SW480 (cell line): ENCODE measurements around the gene LMX1B.

Experiments
- DNase-seq: peaks from one replicate; pipeline ENCODE4 v3.0.0-alpha.2; 2016; ENCODE audit warnings: low spot score

The LMX1B gene

DNA sequence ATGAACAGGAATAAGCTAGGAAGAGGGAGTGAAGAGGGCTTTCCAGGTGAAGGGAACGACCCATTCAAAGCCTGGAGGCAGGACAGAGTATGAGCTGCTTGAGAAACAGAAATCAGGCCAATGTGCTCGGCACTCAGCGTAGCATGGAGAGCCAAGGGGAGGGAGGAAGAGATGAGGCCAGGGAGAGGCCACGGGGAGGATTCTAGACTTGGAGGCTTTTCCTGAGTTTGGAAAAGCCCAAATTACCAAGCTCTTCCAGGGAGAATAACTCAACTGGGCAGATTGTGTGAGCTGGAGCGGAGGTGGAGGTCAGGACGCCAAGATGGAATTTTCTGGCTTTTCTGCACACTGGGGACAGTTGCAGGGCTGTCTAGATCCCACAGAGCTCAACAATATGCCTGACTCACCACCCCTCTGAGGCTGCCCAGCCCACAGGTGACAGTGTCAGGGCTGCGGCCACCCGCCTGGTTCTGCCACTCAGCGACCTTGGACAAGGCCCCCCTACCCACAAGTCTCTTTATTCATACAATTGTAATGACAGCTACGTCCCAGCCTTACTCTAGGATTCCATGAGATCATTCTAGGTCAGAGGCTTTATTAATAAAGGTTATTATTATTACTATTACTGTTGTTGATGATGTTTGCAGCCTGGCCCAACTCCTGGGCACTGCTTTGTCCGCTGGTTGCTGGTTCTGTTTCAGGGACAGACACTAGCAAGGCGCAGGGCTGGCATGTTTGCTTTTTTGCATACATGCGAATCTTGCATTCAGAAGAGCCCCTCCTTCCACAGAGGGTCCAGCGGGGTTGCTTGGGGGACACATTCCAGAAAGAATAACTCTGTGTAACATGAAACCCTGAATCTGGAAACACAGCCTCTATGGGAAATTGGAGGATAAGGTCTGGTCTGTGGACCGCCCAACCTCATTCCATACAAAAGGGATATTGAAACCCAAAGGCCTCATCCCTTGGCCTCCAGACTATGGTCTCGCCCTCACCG lies 9.4 kb upstream of the LMX1B start:
- no peak for DNase-seq

DNA sequence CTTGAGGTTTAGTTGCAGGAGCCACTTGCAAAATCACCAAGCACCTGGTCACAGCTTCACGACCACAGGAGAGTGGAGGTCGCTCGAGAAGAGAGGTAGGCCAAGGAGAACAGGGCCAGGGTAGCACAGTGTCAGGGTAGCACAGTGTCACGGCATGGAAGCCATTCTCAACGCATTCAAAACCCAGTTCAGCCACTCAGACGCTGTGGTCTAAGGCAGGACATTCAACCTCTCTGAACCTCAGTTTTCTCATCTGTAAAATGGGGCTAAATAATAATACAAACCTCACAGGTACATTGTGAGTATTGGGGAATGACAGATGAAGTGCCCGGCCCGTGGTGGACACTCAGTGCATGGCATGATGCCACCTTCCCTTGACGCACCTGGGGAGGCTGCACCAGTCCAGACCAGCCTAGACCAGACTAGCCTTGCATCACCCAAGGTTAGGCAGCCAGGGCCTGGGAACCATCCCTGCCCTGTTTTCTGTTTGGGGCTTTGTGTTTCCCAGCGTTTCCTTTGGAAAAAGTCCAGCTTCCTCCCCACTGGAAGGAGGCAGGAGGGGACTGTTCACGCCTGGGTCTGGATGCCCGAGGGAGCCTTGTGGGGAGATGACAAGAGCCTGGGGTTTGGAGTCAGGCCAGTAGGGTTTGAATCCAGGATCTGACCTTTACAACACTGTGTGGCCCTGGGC lies 7.8 kb upstream of the LMX1B start:
- DNase-seq: no peak

DNA sequence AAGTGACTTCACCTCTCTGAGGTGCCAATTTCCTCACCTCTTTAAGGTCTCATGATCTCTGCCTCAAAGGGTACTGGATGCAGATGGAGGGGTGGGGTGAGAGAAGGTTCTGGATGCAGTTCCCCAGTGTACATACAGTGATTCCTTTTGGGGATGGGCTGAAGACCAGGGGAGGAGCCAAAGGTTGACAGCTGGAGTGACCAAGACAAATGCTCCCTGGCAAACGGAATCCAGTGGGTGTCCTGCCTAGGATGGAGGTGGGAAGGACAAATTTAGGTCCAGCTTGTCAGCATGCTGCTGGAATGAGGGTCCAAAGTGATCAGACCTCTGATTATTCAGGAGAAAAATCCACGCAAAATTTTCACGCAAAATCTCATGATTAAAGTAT lies 7.3 kb upstream of the LMX1B start:
- no peak for DNase-seq

DNA sequence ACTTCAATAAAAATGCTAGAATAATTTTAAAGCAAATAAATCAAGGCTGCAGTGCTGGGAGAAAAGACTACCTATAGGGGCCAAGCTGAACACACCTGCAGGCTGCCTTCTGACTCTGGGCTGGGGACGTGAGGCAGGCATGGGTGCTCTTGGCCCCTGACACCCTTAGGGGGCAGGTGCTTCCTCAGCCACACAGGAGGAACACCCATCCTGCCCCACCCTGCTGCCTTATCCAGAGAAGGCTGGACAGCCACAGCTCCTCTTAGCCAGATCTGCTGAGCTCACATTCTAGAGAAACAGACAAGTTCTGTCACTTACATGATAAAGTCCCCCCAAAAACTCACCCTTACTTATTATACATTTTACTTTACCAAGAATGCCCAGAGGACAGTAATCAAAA lies 6.6 kb upstream of the LMX1B start:
- DNase-seq: no peak

DNA sequence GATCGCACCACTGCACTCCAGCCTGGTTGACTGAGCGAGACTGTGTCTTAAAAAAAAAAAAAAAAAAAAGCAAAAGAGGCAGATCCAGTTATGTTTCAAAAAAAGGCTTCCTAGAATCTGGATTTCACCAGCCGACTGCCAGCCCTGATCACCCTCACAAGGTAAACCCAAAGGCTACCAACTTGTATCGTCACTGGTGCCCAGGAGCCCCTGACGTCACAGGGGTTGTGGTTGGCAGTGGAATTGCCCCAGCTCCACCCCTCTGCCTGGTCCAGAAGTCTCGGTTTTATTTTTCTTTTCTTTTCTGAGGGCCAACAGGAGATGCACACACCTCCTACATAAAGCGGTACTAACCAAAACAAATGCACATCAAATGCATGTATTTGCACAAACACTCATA lies 6.0 kb upstream of the LMX1B start:
- DNase-seq: peak; percentile 33

DNA sequence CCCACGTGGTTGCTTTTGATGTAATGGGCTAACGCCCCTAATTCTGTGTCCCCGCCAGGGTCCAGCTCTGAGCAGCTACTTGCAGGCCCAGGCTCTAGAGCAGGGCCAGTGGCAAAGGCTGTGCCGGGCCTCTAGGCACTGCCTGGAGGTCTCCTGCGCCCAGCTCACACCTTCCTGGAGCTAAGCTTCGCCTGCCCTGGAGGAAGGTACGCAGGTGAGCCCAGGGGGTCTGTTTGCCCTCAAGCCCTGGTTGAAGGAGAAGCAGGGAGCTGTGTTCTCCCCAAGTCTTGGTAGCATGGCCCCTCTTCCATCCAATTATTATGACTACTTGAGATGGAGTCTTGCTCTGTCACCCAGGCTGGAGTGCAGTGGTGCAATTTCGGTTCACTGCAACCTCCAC lies 5.2 kb upstream of the LMX1B start:
- DNase-seq: no peak

DNA sequence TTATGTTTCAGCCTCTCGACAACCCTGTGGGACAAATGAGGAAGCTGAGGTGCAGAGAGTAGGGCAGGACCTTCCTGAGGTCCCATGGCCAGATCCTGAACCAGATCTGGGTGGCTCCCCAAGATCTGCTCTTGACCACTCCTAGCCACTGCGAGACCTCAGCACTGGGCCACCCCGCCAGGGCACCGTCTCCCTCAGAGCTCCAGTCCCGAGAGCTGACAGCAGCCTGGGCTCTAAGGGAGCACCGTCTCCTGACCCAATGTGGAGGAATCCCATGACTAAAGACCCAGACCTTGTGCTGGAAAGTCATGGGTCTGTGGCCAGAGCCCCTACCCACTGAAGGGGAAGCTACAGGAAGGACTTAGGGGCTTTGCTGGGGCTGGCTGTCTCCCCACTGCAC lies 4.5 kb upstream of the LMX1B start:
- no peak for DNase-seq

DNA sequence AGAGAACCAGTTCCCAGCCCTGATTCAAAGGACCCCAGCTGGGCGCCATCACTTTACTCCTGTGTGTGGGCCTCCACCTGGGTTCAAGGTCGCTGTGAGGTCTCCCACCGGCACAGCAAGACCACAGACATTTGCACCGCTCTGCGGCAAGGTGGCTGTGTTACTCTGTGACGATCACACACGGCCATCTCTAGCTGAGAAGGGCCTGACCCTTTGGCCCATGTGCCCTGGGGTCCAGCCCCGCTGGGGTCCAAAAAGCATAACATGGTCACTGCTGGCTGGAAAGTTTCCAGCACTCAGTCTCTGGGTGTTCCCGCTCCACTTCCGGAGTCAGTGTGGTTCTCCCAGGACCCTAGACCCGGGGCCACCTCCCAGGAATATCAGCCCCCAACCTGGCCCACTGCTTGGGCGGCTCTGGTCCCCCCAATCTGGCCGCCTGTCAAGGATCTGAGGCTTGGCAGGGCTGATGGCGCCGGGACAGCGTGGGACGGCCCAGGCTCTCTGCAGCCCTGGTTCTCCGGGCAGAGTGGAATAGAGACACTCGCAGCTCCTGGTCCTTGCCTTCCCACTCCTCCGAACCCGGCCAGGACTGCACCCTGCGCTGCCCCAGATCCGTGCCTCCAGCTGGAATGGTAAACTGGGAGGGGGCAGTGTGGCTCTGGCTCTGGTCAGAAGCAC lies 3.9 kb upstream of the LMX1B start:
- no peak for DNase-seq

DNA sequence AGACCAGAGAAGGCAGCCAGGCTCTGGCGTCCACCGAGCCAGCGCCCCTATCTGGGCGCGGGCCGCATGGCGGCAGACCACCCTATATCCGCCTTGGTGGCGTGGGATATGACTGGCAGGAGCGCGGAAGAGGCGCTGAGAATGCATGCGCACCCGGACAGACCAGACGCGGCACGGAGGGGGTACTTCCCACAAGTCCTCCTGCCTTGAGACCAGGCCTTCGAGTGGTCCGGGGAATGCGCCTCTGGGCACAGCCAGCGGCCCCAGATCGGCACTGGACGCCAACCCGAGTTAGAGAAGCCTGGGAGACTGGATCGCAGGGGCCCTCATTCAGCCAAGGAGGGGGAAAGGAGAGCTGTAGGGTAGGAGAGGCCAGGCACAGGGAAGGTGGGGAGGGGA lies 2.5 kb upstream of the LMX1B start:
- DNase-seq: no peak

DNA sequence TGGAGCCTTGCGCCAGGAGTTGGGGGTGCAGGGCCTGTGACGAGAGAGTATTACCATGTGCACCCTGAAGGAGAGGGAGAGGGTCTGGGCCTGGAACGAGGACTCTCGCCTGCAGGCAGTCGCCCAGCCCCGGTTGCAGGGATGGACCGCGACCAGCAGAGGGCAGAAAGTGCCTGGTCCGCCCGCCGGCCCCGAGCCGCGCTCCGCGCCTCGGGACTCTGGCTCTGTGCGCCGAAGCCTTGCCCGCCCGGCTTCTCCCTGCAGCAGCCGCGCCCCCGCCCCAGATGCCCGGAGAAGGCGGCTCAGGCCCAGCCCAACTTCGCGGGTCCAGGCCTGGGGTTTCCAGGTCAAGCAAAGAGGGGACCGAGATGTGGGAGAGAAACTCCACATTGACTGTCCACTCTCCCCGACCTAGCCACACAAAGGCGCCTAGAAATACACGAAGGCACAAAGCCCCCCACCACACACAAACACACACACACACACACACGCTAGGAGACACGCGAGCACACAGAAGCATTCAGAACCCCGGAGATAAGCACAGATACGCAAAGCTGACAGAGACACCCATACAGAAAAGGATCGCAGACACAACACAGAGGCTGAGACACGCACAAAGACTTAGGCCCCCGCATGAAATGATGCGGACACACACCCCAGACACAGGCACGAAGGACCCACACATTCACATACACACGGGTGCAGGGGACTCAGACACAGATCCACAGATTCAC lies 2.0 kb upstream of the LMX1B start:
- peak; percentile 61 for DNase-seq

DNA sequence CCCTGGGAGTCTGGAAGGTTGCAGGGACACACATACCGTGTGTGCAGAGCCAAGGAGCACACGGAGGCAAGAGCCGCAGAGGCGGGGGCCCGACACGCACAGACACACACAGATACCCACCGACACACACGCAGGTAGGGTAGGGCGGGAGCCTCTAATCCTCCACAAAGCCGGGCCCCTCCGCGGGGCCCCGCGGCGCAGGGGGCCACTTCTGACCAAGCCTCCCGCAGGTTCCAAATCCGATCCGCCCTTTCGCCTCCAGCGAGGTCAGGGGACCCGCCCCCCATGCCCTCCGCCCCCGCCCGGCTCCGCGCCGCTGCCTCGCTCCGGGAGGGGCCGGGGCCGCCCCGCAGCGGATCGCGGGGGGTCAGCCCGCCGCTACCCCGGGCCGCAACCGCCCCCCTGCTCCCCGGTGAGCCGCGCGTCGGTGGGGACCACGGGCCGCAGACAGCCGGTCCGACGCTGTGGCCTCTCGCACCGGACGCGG lies 1.4 kb upstream of the LMX1B start:
- peak; percentile 36 for DNase-seq

DNA sequence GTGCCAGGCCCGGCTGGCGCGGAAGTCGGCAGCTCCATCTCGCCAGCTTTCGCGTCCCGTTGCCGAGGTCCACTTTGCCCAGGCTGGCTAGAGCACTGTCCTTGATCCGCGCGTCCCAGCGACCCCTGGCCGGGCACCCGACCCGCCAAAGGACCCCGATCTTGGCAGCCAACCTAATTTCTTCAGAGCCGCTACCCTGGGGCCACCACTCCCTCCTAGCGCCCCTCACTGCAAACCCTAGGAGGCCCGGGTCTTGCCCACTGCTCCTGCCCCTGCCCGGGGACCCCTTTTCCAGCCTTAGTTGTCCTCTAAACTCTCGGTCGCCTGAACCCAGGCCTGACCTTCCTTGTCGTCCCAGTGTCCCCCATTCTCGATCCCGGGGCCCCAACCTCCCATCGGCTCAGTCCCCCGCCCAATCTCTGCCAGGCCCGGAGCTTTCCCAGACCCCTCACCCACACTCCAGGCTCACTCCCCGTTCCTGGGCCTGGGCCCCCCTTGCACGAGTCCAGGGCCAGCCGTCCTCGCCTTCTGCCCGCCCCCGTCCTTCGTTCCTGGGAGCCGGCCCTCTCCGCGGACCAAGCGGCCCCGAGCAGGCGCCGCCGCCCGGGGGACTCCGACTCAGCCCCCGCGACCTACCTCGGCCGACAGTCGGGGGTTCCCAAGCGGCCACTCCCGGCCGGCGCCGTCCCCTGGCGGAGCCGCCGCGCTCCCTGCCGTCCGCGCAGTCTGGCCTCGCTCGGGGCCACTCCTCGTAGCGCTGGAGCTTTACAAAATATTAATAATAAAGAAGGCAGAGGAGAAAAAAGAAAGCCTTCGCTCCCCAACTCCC lies 701 bp upstream of the LMX1B start:
- DNase-seq: peak; percentile 15

DNA sequence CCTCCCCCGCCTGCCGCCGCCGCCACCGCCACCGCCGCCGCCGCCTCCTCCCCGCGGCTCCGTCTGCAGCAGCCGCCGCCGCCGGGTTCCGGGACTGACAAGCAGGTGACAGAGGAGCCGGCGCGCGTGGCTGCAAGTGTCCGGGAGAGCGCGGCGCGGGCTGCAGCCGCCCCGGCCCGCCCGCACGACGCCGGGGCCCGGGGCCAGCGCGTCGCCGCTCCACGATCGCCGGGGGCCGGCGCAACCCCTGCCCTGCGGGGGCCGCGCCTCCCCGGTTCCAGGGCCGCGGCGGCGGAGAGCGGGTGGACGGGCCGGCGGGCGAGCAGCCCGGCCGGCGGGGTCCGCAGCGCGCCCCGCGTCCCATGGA lies 343 bp downstream of the LMX1B start:
- peak; percentile 54 for DNase-seq

DNA sequence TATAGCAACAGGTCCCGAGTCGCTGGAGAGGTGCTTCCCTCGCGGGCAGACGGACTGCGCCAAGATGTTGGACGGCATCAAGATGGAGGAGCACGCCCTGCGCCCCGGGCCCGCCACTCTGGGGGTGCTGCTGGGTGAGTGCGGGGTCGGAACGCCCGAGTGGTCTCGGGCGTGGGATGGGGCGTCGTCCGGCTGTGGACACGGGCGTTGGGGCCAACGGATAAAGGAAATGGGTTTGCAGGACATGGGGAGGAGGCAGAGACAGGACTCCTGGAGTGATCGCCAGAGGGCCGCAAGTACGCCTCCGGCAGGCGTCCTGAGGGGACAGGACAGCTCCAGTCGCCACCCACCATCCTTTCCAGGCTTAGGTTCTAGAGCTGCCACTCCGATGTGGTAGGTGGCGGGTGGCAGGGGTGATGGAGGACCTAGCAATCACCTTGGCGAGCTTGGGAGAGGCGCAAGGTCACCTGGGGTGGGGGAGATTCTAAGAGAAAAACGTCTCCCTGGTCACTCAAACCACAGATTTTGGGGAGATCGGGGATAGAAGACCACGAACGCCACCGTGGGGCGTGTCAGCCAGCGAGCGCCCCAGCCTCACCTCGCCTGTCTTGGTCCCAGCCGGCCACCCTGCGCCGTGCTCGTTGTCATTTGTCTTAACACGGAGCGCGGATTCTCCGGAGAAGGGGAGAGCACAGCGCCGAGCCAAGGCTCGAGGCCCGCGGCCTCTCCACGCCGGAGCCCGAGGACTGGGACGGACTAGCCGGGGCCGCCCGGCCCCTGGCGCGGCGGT lies 922 bp downstream of the LMX1B start:
- no peak for DNase-seq

DNA sequence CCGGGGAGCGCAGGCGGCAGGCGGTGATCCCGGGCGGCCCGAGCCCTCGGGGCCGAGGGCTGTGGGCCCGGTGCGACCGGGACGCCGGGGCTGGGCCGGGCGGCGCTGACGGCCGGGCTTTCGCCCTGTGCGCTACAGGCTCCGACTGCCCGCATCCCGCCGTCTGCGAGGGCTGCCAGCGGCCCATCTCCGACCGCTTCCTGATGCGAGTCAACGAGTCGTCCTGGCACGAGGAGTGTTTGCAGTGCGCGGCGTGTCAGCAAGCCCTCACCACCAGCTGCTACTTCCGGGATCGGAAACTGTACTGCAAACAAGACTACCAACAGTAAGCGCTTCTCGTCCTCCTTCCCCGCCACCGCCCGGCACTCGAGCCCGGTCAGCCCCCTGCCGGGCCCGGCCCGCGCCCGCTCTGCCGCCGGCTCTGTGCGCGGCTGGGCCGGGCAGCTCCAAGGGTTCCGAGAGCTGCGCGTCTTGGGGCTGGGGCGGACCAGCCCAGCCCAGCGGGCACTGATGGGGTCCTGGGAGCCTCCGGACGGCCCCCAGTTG lies 1.6 kb downstream of the LMX1B start:
- no peak for DNase-seq

DNA sequence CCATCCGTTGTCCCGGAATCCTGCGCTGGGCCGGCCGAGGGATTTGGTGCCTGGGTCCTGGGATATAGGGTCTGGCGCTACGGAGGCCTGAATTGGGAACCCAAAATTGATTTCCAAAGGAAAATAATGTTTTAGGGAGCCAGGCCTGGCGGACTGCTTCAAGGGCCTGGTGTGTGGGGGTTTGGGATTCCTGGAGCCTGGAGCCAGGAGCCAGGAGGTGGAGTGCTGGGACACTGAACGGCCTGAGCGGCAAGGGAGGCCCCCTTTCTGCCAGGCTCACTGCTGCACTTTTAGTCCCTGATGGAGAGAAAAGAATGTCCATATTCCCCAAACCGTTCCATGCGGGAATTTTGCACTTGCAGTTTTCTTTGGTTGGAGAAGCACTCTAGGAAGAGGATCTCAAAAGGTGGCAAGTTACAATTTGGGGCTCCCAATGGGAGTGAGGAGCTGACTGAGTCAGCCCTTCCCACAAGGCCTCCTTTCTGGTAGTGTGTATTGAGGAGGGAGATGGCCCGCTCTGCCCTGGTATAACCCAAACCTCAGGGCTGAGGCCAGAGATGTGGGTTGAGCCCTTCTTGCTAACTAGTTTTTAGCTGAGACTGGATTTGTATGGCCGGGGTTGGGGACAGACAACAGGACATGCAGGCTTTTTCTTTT lies 2.2 kb downstream of the LMX1B start:
- DNase-seq: no peak

DNA sequence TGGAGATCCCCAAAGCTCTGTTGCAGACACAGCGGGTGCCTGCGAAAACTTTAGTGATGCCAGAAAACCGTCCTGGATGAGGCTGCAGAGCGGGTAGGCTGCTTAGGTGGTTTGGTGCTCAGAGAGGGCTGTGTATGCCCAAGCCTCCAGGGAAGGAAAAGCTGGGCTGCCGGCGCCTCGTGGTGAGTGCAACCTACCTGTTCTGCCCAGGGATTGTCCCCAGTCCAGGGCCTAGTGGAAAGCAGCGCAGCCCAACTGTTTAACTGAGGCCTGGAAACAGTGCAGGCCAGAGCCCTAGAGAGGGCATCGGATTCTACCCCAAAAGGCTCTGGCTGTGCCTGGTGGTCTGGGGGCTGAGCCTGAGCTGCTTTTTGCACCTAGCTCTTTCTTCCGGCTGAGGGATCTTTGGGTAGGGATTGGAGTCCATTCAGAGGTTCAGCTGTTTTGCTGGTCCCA lies 2.8 kb downstream of the LMX1B start:
- no peak for DNase-seq

DNA sequence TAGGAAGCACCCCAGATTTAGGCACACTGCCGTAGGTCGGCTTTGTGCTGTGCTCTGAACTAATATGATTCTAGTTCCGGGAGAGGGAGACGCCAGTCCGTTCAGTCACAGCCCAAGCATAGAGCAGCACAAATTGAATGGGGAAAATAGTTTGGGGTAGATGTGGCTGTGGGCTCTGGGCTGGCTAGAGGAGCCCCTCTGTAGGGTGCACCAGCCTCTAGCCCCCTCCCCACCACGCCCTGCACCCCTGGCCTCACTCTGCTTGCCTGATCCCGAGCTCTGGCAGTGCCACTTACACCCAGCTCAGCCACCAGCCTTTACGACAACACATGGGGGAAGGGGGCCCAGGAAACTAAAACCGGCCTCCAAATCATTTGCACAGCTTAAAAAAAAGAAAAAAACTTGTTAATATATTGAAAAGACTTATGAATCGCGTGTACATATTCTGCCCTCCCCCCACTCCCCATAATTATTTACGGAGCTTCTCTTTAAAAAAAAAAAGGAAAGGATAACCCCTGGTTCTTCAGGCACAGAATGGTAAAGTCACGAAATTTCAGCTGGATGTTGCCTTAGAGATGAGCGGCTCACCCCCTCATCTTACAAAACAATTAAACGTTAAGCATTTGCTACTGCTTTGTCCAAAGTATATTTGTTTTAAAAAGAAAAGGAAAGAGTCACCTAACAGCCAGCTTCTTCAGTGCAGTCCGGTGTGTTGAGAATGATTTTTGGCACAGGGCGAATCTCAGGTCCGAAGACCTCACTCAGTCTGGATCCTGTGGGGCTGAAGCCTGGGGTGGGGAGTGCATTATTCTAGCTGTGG lies 3.5 kb downstream of the LMX1B start:
- no peak for DNase-seq

DNA sequence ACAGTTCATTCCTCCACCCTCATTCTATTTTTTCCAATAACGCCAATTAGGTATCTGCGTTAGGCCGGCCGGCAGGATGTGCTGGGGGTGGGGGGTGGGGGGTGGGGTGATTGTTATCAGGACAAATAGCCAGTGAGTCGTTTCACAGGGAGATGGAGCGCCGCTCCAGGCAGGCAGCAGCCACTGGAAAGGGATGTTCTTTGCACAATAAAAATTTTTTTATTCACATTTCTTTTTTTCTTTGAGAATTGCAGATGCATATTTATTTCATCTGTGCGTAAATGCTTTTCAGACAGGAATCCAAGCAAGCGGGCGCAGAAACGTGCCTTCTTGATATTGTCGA lies 4.1 kb downstream of the LMX1B start:
- no peak for DNase-seq
